ENCODE measurements around the gene STIM1. TPM values are rescaled to one million over a fixed set of nuclear protein-coding genes. Genes with fewer than 3 reads are reported as not detected.

STIM1 gene
- total RNA-seq, 4 donors from 2014 or later, result 42.4 to 114 (median 72.8) TPM

GRCh38 chr11:3916962-3917361 lies 61.5 kb downstream of the STIM1 start:
- no peak for ATAC-seq
- WGBS, 2 donors (ENCODE audit: low coverage in 1 of 2), result 87 to 100% methylated on average over 1 to 3 of the region's 3 CpGs
- no peak overlapping the region for H3K27ac ChIP-seq

GRCh38 chr11:3920148-3920852 lies 64.8 kb downstream of the STIM1 start:
- no peak overlapping the region for H3K4me3 ChIP-seq
- WGBS, 2 donors (ENCODE audit: low coverage in 1 of 2), result 38 to 64% methylated on average over 2 of the region's 2 CpGs
- no peaks in the 10 kb centered on the region for H3K36me3 ChIP-seq
- peak overlapping the region in 1 of 4 donors; percentile 13 for H3K27ac ChIP-seq
- H3K4me1 ChIP-seq, result peaks cover 0 to 19% (median 4%) of the 10 kb centered on the region in 3 donors
- no peak for TF ChIP-seq CTCF (IDR thresholded peaks at IDR 0.05)
- TF ChIP-seq POLR2AphosphoS5 (IDR thresholded peaks at IDR 0.05), result no peak
- TF ChIP-seq POLR2A (IDR thresholded peaks at IDR 0.05), result no peak
- no peak for TF ChIP-seq EP300 (IDR thresholded peaks at IDR 0.05)
- no peaks in the 10 kb centered on the region for H3K9me3 ChIP-seq
- peak; percentile 83 for ATAC-seq
- H3K27me3 ChIP-seq, result no peaks in the 10 kb centered on the region

More at GRCh38 chr11:3916962-3917361, 61.5 kb downstream of the STIM1 start:
- H3K36me3 ChIP-seq, result no peaks in the 10 kb centered on the region
- no peaks in the 10 kb centered on the region for H3K9me3 ChIP-seq
- H3K4me3 ChIP-seq, result no peak overlapping the region
- TF ChIP-seq POLR2A (IDR thresholded peaks at IDR 0.05), result no peak
- TF ChIP-seq CTCF (IDR thresholded peaks at IDR 0.05), result no peak
- no peak for TF ChIP-seq POLR2AphosphoS5 (IDR thresholded peaks at IDR 0.05)
- TF ChIP-seq EP300 (IDR thresholded peaks at IDR 0.05), result no peak
- peaks cover 0 to 31% (median 4%) of the 10 kb centered on the region in 3 donors for H3K4me1 ChIP-seq
- H3K27me3 ChIP-seq, result no peaks in the 10 kb centered on the region

GRCh38 chr11:3922056-3922455 lies 66.6 kb downstream of the STIM1 start:
- no peak for ATAC-seq
- peaks cover 0 to 24% (median 6%) of the 10 kb centered on the region in 3 donors for H3K4me1 ChIP-seq
- no peak overlapping the region for H3K4me3 ChIP-seq
- H3K9me3 ChIP-seq, result no peaks in the 10 kb centered on the region
- WGBS, 2 donors (ENCODE audit: low coverage in 1 of 2), result 94% methylated on average over 1 of the region's 1 CpG; no CpG with 5 or more reads in 1 of the 2 donors
- H3K27me3 ChIP-seq, result no peaks in the 10 kb centered on the region
- no peaks in the 10 kb centered on the region for H3K36me3 ChIP-seq
- H3K27ac ChIP-seq, result no peak overlapping the region
- no peak for TF ChIP-seq EP300 (IDR thresholded peaks at IDR 0.05)
- no peak for TF ChIP-seq CTCF (IDR thresholded peaks at IDR 0.05)

GRCh38 chr11:3925513-3925912 lies 70.0 kb downstream of the STIM1 start:
- ATAC-seq, result no peak
- H3K4me3 ChIP-seq, result no peak overlapping the region
- H3K36me3 ChIP-seq, result no peaks in the 10 kb centered on the region
- H3K27me3 ChIP-seq, result no peaks in the 10 kb centered on the region
- H3K4me1 ChIP-seq, result peaks cover 5 to 46% (median 27%) of the 10 kb centered on the region in 3 donors
- TF ChIP-seq POLR2A (IDR thresholded peaks at IDR 0.05), result no peak
- TF ChIP-seq POLR2AphosphoS5 (IDR thresholded peaks at IDR 0.05), result no peak
- TF ChIP-seq CTCF (IDR thresholded peaks at IDR 0.05), result no peak
- no peak for TF ChIP-seq EP300 (IDR thresholded peaks at IDR 0.05)
- no peak overlapping the region for H3K27ac ChIP-seq
- H3K9me3 ChIP-seq, result no peaks in the 10 kb centered on the region
- 75% methylated on average over 1 of the region's 1 CpG for WGBS, 2 donors (ENCODE audit: low coverage in 1 of 2)

- Histone ChIP-seq H3K9me3 (no peaks in the 10 kb centered on the region), H3K36me3 (no peaks in the 10 kb centered on the region), H3K4me1 (peaks cover 9 to 54% (median 28%) of the 10 kb centered on the region in 3 donors), H3K4me3 (no peak overlapping the region), H3K27ac (no peak overlapping the region), H3K27me3 (no peaks in the 10 kb centered on the region)
- no peak for TF ChIP-seq EP300 (IDR thresholded peaks at IDR 0.05)
- ATAC-seq, result no peak
These were observed 71.1 kb downstream of the STIM1 start for GRCh38 chr11:3926458-3927095.

Data from gastroesophageal sphincter (tissue), 4 donors.